ENCODE measurements around the gene LYPD3.
A peak's percentile ranks its signal among the peaks of the same experiment; 100 is the strongest.

Gene LYPD3

GRCh38 chr19:43483281-43483680 is 17.9 kb upstream of the LYPD3 start:
- no peak for DNase-seq

- DNase-seq = no peak
These were observed 16.8 kb upstream of the LYPD3 start for GRCh38 chr19:43482193-43482592.

- no peak for DNase-seq
These were observed 16.3 kb upstream of the LYPD3 start for GRCh38 chr19:43481701-43482100.

GRCh38 chr19:43480574-43480973 is 15.2 kb upstream of the LYPD3 start:
- no peak for DNase-seq

GRCh38 chr19:43479961-43480561 is 14.7 kb upstream of the LYPD3 start:
- DNase-seq = no peak

- no peak for DNase-seq
These were observed 13.8 kb upstream of the LYPD3 start for GRCh38 chr19:43479226-43479625.

GRCh38 chr19:43478323-43478722 is 12.9 kb upstream of the LYPD3 start:
- DNase-seq = no peak

GRCh38 chr19:43476606-43477005 is 11.2 kb upstream of the LYPD3 start:
- DNase-seq = no peak

GRCh38 chr19:43474986-43475705 is 9.7 kb upstream of the LYPD3 start:
- DNase-seq = peak; percentile 78

GRCh38 chr19:43474487-43474886 is 9.1 kb upstream of the LYPD3 start:
- DNase-seq = no peak

GRCh38 chr19:43471091-43471490 is 5.7 kb upstream of the LYPD3 start:
- DNase-seq = no peak

- DNase-seq = no peak
These were observed 4.9 kb upstream of the LYPD3 start for GRCh38 chr19:43470288-43470687.

- DNase-seq = no peak
These were observed 3.7 kb upstream of the LYPD3 start for GRCh38 chr19:43469160-43469480.

- no peak for DNase-seq
These were observed 3.1 kb upstream of the LYPD3 start for GRCh38 chr19:43468354-43469159.

GRCh38 chr19:43467730-43468129 is 2.3 kb upstream of the LYPD3 start:
- DNase-seq = no peak

GRCh38 chr19:43467276-43467675 is 1.9 kb upstream of the LYPD3 start:
- DNase-seq = no peak

GRCh38 chr19:43466793-43467192 is 1.4 kb upstream of the LYPD3 start:
- no peak for DNase-seq

- DNase-seq = peak; percentile 8
These were observed 1.2 kb downstream of the LYPD3 start for GRCh38 chr19:43464134-43464775.

- DNase-seq = peak; percentile 77
These were observed 1.9 kb downstream of the LYPD3 start for GRCh38 chr19:43463381-43464133.

- peak; percentile 11 for DNase-seq
These were observed 2.5 kb downstream of the LYPD3 start for GRCh38 chr19:43462785-43463380.

GRCh38 chr19:43462383-43462782 is 3.0 kb downstream of the LYPD3 start:
- no peak for DNase-seq

GRCh38 chr19:43461303-43461702 is 4.1 kb downstream of the LYPD3 start:
- DNase-seq = no peak
